ENCODE measurements around the gene SNTB2.

DNA sequence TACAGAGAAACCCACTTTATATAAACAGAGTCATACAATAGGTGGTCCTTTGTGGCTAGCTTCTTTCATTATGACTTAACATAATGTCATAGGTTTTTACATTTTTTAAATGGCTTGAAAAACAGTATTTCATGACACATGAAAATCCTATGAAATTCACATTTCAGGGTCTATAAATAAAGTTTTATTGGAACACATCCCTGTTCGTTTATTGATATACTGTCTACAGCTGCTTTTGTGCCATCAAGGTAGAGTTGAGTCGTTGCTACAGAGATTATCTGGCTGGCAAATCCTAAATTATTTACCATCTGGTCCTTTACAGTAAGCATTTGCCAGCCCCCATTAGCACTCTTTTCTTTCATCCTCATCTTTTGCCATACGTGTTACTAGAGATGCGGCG is 126.5 kb downstream of the SNTB2 start:
- TF ChIP-seq, protein P1, sequence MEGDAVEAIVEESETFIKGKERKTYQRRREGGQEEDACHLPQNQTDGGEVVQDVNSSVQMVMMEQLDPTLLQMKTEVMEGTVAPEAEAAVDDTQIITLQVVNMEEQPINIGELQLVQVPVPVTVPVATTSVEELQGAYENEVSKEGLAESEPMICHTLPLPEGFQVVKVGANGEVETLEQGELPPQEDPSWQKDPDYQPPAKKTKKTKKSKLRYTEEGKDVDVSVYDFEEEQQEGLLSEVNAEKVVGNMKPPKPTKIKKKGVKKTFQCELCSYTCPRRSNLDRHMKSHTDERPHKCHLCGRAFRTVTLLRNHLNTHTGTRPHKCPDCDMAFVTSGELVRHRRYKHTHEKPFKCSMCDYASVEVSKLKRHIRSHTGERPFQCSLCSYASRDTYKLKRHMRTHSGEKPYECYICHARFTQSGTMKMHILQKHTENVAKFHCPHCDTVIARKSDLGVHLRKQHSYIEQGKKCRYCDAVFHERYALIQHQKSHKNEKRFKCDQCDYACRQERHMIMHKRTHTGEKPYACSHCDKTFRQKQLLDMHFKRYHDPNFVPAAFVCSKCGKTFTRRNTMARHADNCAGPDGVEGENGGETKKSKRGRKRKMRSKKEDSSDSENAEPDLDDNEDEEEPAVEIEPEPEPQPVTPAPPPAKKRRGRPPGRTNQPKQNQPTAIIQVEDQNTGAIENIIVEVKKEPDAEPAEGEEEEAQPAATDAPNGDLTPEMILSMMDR (IDR thresholded peaks at IDR 0.05) = no peak
- TF ChIP-seq POLR2A (IDR thresholded peaks at IDR 0.05) = no peak
